GM12873 (cell line): ENCODE results near the gene DCDC2.

Source experiments
- TF ChIP-seq, protein P1 (sequence below): IDR thresholded peaks from 2 replicates; pipeline ENCODE4 v1.5.1; 2012; ENCODE audit warnings: low read depth, mild to moderate bottlenecking, moderate library complexity, low read length, control low read depth; ENCODE audit not compliant: insufficient read depth; ENCODE audit errors: missing control alignments

The DCDC2 gene

DNA sequence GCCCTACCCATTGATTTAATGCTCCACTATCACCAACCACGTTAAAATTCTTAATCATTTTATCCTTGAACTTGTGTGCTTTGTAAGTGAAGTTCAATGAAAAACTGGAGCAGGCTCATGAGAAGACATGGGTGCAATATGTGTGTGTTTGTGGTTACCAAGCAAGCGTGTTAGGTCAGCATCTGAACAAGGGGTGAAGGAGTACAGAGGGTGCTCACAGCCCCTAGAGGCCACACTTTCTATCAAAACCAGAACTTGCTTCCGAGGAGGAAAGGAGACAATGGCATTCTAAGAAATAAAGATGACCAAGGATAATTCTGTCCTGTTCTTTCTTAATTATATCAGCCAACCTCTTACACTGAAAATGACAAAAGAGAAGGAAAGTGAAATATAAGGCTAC lies 138.2 kb downstream of the DCDC2 start:
- TF ChIP-seq, protein P1, sequence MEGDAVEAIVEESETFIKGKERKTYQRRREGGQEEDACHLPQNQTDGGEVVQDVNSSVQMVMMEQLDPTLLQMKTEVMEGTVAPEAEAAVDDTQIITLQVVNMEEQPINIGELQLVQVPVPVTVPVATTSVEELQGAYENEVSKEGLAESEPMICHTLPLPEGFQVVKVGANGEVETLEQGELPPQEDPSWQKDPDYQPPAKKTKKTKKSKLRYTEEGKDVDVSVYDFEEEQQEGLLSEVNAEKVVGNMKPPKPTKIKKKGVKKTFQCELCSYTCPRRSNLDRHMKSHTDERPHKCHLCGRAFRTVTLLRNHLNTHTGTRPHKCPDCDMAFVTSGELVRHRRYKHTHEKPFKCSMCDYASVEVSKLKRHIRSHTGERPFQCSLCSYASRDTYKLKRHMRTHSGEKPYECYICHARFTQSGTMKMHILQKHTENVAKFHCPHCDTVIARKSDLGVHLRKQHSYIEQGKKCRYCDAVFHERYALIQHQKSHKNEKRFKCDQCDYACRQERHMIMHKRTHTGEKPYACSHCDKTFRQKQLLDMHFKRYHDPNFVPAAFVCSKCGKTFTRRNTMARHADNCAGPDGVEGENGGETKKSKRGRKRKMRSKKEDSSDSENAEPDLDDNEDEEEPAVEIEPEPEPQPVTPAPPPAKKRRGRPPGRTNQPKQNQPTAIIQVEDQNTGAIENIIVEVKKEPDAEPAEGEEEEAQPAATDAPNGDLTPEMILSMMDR, result no peak

DNA sequence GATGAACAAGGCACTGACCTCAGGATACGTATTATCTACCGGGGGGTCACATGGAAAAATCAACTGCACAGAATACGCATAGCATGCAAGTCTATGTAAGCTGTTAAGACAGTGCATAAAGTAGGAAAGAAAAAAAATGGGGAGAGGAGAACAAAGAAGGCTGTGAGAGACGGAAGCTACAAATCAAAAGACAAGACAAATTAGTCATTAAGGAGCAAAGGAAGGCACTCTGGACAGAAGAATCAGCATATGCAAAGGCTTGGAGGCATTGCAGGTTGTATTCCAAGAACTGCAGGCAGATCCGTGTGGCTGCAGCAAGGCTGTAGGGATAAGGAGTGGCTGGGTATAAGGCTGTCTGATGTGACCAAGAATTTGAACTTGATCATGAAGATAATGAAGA lies 142.9 kb downstream of the DCDC2 start:
- TF ChIP-seq, protein P1, result no peak

DNA sequence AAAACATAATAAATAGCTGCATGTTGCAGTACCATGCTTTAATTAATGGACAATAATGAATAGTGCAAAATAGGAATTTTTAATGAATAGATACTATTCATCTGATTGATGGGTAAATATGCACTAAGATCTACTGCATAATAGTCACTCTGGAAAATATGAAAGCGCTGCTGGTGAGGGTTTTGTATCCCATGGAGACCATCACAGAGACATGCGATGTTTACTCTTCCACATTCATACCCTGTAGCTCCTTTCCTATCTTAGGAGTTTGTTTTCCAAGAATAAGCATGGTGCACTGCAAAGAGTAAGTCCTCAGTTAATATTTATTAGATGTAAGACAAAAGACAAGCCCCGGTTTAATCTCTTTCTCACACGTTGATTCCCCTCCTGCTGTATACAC lies 150.4 kb downstream of the DCDC2 start:
- TF ChIP-seq, protein P1, result no peak

DNA sequence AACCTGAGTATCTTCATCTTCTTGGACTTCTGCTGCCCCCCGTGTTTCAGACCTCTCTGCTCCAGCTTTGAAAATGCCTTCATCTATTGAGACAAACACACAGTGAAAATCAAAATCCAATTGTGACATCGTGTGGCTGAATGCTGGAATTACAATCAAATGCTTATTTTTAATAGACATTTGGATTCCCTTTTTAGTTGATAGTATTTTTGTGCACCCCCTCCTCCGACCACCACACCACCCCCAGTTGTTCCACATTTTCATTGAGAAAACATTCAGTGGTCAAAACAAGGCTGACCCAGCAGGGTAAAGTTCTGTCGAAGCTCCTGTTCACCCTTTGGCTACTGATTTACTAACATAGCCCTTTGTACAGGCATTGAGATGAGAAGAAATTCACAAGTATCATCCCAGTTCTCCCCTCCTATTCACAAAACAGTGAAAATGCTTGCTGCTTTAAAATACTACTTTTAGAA lies 152.8 kb downstream of the DCDC2 start:
- TF ChIP-seq, protein P1, result peak; percentile 60

DNA sequence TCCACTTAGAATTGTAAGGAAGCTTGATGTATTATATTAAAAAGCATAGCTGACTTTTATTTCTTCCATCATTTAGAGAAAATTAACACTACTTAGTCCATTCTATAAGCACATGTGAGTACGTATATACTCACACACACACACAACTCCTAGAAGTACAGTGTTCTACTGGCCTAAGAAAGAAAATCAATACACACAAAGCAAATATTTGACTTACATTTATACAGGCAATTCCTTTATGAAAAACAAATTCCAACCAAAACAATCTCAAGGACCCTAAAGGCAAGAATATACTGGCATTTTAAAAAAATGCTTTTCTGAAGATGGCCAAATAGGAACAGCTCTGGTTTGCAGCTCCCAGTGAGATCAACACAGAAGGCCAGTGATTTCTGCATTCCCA lies 160.0 kb downstream of the DCDC2 start:
- TF ChIP-seq, protein P1, result no peak

DNA sequence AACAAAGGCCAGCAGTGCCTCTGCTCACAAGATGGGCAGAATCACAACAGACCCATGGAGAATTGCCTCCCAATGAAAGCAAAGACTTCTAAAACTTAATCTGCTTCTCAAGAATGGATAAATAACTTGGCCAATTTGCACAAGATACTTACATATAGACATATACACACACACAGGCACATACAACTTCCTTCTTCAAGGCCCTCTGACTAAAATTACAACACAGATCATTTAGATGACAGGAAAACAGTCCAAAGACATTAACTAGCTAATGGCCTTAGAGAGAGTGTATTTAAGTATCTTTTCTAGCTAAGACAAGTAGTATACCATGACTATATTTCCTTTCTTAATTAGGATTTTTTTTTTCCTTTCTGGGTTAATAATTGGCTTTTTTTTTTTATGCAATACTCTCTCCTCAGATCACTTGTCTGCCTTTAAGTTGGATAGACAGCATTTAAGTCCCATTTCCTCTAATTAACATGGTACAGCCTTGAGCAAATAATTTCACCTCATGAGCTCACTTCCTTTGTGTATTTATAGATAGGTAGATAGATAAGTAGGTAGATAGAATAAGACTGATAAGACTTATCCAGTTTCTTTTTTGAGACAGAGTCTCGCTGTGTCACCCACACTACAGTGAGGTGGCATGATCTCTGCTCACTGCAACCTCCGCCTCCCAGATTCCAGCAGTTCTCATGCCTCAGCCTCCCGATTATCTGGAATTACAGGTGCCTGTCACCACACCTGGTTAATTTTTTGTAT lies 161.8 kb downstream of the DCDC2 start:
- TF ChIP-seq, protein P1, result no peak

DNA sequence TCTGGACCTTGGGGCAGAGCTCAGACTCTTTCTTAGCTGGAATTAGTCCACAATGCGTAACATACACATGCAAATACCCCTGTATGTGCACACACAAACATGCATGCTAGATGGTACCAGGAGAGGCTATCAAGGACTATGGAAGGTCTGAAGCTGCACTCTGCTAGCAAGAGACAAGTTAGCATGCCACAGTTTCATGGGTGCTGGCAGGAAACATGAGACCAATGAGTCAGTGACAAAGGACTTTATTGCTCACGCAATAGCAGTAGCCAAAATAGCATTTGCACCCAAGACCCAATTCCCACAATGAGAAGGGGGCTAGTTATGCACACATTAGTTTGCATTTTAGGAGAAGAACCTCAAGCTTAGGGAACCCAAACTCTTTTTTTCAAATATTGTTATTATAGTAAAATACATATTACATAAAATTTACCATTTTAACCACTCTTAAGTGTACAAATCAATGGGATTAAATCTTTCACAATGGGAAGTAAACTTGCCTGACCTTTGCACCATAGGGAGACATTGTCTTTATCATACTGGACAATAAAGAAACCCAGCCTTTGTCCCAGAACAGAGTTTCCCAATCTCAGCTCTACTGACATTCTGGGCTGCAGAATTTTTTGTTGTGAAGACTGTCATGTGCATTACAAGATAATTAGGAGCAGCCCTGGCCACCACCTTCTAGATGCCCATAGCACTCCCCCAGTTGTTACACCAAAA lies 162.7 kb downstream of the DCDC2 start:
- TF ChIP-seq, protein P1, result no peak
